H1 (cell line): ENCODE data around the gene RFXANK. TPM values are rescaled to one million over a fixed set of nuclear protein-coding genes. Genes with fewer than 3 reads are reported as not detected.

Experiments used
- polyA plus RNA-seq, 7 experiments: library from polyadenylated mRNA; depleted of rRNA in 3 of 7; stranded (reverse) in 5 of 7; unstranded in 2 of 7; fragments of >200 nt in 5 of 7; fragments of 200-250 nt in 2 of 7; gene quantifications; 1 replicate in 5 of 7; 2 replicates in 1 of 7; 4 replicates in 1 of 7; pipeline versions ENCODE4 v1.2.1 to v1.2.3, GENCODE V29; 2011 to 2013; ENCODE audit warnings: missing spikeins in 2 of 7, mixed read lengths in 2 of 7
- total RNA-seq: library from RNA; stranded (reverse); fragmentation: NEBNext Ultra II Directional; extraction: Animal tissue kit (Norgen Biotek cat#: 25700); gene quantifications from 2 replicates; pipeline ENCODE4 v1.2.1, GENCODE V29; 2021
- TF ChIP-seq, protein P1 (sequence below): fragments of 300-600 bp; sonication (generic); IDR thresholded peaks from 2 replicates; pipeline ENCODE4 v1.7.1; 2012; ENCODE audit warnings: low read length, moderate library complexity, mild to moderate bottlenecking, inconsistent platforms; ENCODE audit not compliant: insufficient replicate concordance

Gene RFXANK
- total and polyA plus RNA-seq, 2 of the 8 experiments (the other 6 are each of a cell fraction or from before 2014, with no cell fraction given) = 72.9 to 87.5 TPM

DNA sequence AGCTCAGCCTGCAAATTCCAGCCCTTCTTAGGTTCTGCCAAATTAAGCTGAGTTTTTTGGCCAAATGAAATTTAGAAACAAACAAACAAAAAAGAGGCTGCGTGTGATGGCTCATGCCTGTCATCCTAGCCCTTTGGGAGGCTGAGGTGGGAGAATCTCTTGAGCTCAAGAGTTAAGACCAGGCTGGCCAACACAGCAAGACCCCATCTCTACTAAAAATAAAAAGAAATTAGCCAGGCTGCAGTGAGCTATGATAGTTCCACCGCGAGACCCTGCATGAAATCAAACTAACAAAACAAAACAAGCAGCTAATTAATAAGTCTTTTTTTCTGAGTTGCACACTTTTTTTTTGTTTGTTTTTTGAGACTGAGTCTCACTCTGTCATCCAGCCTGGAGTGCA is 37.6 kb downstream of the RFXANK start (continued):
- TF ChIP-seq, protein P1, sequence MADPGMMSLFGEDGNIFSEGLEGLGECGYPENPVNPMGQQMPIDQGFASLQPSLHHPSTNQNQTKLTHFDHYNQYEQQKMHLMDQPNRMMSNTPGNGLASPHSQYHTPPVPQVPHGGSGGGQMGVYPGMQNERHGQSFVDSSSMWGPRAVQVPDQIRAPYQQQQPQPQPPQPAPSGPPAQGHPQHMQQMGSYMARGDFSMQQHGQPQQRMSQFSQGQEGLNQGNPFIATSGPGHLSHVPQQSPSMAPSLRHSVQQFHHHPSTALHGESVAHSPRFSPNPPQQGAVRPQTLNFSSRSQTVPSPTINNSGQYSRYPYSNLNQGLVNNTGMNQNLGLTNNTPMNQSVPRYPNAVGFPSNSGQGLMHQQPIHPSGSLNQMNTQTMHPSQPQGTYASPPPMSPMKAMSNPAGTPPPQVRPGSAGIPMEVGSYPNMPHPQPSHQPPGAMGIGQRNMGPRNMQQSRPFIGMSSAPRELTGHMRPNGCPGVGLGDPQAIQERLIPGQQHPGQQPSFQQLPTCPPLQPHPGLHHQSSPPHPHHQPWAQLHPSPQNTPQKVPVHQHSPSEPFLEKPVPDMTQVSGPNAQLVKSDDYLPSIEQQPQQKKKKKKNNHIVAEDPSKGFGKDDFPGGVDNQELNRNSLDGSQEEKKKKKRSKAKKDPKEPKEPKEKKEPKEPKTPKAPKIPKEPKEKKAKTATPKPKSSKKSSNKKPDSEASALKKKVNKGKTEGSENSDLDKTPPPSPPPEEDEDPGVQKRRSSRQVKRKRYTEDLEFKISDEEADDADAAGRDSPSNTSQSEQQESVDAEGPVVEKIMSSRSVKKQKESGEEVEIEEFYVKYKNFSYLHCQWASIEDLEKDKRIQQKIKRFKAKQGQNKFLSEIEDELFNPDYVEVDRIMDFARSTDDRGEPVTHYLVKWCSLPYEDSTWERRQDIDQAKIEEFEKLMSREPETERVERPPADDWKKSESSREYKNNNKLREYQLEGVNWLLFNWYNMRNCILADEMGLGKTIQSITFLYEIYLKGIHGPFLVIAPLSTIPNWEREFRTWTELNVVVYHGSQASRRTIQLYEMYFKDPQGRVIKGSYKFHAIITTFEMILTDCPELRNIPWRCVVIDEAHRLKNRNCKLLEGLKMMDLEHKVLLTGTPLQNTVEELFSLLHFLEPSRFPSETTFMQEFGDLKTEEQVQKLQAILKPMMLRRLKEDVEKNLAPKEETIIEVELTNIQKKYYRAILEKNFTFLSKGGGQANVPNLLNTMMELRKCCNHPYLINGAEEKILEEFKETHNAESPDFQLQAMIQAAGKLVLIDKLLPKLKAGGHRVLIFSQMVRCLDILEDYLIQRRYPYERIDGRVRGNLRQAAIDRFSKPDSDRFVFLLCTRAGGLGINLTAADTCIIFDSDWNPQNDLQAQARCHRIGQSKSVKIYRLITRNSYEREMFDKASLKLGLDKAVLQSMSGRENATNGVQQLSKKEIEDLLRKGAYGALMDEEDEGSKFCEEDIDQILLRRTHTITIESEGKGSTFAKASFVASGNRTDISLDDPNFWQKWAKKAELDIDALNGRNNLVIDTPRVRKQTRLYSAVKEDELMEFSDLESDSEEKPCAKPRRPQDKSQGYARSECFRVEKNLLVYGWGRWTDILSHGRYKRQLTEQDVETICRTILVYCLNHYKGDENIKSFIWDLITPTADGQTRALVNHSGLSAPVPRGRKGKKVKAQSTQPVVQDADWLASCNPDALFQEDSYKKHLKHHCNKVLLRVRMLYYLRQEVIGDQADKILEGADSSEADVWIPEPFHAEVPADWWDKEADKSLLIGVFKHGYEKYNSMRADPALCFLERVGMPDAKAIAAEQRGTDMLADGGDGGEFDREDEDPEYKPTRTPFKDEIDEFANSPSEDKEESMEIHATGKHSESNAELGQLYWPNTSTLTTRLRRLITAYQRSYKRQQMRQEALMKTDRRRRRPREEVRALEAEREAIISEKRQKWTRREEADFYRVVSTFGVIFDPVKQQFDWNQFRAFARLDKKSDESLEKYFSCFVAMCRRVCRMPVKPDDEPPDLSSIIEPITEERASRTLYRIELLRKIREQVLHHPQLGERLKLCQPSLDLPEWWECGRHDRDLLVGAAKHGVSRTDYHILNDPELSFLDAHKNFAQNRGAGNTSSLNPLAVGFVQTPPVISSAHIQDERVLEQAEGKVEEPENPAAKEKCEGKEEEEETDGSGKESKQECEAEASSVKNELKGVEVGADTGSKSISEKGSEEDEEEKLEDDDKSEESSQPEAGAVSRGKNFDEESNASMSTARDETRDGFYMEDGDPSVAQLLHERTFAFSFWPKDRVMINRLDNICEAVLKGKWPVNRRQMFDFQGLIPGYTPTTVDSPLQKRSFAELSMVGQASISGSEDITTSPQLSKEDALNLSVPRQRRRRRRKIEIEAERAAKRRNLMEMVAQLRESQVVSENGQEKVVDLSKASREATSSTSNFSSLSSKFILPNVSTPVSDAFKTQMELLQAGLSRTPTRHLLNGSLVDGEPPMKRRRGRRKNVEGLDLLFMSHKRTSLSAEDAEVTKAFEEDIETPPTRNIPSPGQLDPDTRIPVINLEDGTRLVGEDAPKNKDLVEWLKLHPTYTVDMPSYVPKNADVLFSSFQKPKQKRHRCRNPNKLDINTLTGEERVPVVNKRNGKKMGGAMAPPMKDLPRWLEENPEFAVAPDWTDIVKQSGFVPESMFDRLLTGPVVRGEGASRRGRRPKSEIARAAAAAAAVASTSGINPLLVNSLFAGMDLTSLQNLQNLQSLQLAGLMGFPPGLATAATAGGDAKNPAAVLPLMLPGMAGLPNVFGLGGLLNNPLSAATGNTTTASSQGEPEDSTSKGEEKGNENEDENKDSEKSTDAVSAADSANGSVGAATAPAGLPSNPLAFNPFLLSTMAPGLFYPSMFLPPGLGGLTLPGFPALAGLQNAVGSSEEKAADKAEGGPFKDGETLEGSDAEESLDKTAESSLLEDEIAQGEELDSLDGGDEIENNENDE = no peak
- TF ChIP-seq, all 59 proteins: peak for 0
